Liver (tissue), 9 donors: ENCODE data around the gene GSPT1. TPM values are rescaled to one million over a fixed set of nuclear protein-coding genes. Genes with fewer than 3 reads are reported as not detected.
"Not testable (repeated sequence)": the region's sequence is repeated elsewhere in the genome, so short reads cannot be mapped to it uniquely, and the experiment has no call there.

Experiments
- DNase-seq: peaks from one replicate; pipeline ENCODE4 v3.0.0-alpha.2; 2017; ENCODE audit warnings: low spot score
- H3K27ac ChIP-seq, 2 donors: one replicate each; pipeline ENCODE4 v1.7.0; 2013; ENCODE audit warnings: inconsistent platforms in 2 of 2, low read length in 2 of 2, control low read depth in 1 of 2, low read depth in 1 of 2, mild to moderate bottlenecking in 1 of 2
- H3K27me3 ChIP-seq, 4 donors: one replicate each; pipeline versions ENCODE4 v1.6.1 to v1.7.0; 2013; ENCODE audit warnings: low read length in 3 of 4, inconsistent platforms in 1 of 4, mild to moderate bottlenecking in 1 of 4, moderate library complexity in 1 of 4; ENCODE audit not compliant: control insufficient read depth in 4 of 4, insufficient read depth in 4 of 4
- H3K36me3 ChIP-seq, 4 donors: one replicate each; pipeline versions ENCODE4 v1.6.1 to v1.7.0; 2013; ENCODE audit warnings: low read length in 3 of 4, mild to moderate bottlenecking in 3 of 4, low read depth in 1 of 4, moderate library complexity in 1 of 4; ENCODE audit not compliant: control insufficient read depth in 4 of 4, insufficient read depth in 3 of 4
- H3K4me1 ChIP-seq, 4 donors: one replicate each; pipeline versions ENCODE4 v1.6.1 to v1.7.0; 2013; ENCODE audit warnings: low read length in 3 of 4, mild to moderate bottlenecking in 3 of 4, moderate library complexity in 1 of 4; ENCODE audit not compliant: control insufficient read depth in 4 of 4, insufficient read depth in 4 of 4
- H3K4me3 ChIP-seq, 3 donors: one replicate each; pipeline versions ENCODE4 v1.6.1 to v1.7.0; 2013; ENCODE audit warnings: low read length in 3 of 3, control low read depth in 1 of 3, low read depth in 1 of 3, mild to moderate bottlenecking in 1 of 3
- H3K9ac ChIP-seq, 2 donors: one replicate each; pipeline ENCODE4 v1.7.0; 2013; ENCODE audit warnings: low read length in 2 of 2, mild to moderate bottlenecking in 2 of 2, moderate library complexity in 2 of 2, control low read depth in 1 of 2, low read depth in 1 of 2
- H3K9me3 ChIP-seq, 4 donors: one replicate each; pipeline versions ENCODE4 v1.6.1 to v1.7.0; 2013; ENCODE audit warnings: low read length in 3 of 4; ENCODE audit not compliant: control insufficient read depth in 4 of 4
- ATF3 ChIP-seq: IDR thresholded peaks from 2 replicates; pipeline ENCODE4 v1.6.1; 2016; ENCODE audit warnings: antibody characterized with exemption
- EGR1 ChIP-seq, 2 donors: IDR thresholded peaks; 2 replicates each; pipeline ENCODE4 v1.6.1; 2016 to 2018; ENCODE audit warnings: antibody characterized with exemption in 2 of 2, low read depth in 2 of 2
- FOXA1 ChIP-seq: IDR thresholded peaks from 2 replicates; pipeline ENCODE4 v1.6.1; 2016; ENCODE audit warnings: antibody characterized with exemption
- FOXA2 ChIP-seq: IDR thresholded peaks from 2 replicates; pipeline ENCODE4 v1.6.1; 2016; ENCODE audit warnings: antibody characterized with exemption
- GABPA ChIP-seq, 2 donors: IDR thresholded peaks in 1 of 2; conservative IDR thresholded peaks in 1 of 2; 2 replicates each; pipeline ENCODE4 v1.6.1; 2016; ENCODE audit warnings: antibody characterized with exemption in 2 of 2, mild to moderate bottlenecking in 1 of 2, moderate library complexity in 1 of 2
- HNF4A ChIP-seq, 2 donors: conservative IDR thresholded peaks; 2 replicates each; pipeline ENCODE4 v1.6.1; 2016; ENCODE audit warnings: antibody characterized with exemption in 2 of 2, mild to moderate bottlenecking in 2 of 2
- HNF4G ChIP-seq: IDR thresholded peaks from 2 replicates; pipeline ENCODE4 v1.6.1; 2016; ENCODE audit warnings: antibody characterized with exemption
- JUND ChIP-seq, 2 donors: IDR thresholded peaks; 2 replicates each; pipeline ENCODE4 v1.6.1; 2016; ENCODE audit warnings: antibody characterized with exemption in 2 of 2
- NR2F2 ChIP-seq: IDR thresholded peaks from 2 replicates; pipeline ENCODE4 v1.6.1; 2016; ENCODE audit warnings: antibody characterized with exemption
- RAD21 ChIP-seq, 2 donors: IDR thresholded peaks; 2 replicates each; pipeline ENCODE4 v1.6.1; 2016; ENCODE audit warnings: antibody characterized with exemption in 2 of 2, mild to moderate bottlenecking in 2 of 2
- REST ChIP-seq: IDR thresholded peaks from 2 replicates; pipeline ENCODE4 v1.6.1; 2016; ENCODE audit warnings: antibody characterized with exemption, mild to moderate bottlenecking
- RXRA ChIP-seq, 2 donors: IDR thresholded peaks; 2 replicates each; pipeline ENCODE4 v1.6.1; 2017 to 2018; ENCODE audit warnings: antibody characterized with exemption in 2 of 2, mild to moderate bottlenecking in 1 of 2
- SP1 ChIP-seq: IDR thresholded peaks from 2 replicates; pipeline ENCODE4 v1.6.1; 2018; ENCODE audit warnings: antibody characterized with exemption, mild to moderate bottlenecking
- TAF1 ChIP-seq: conservative IDR thresholded peaks from 2 replicates; pipeline ENCODE4 v1.6.1; 2016; ENCODE audit warnings: antibody characterized with exemption, mild to moderate bottlenecking
- YY1 ChIP-seq: IDR thresholded peaks from 2 replicates; pipeline ENCODE4 v1.6.1; 2016; ENCODE audit warnings: antibody characterized with exemption, mild to moderate bottlenecking
- WGBS: extraction: QIAGEN DNeasy Blood & Tissue Kit; methylation state at CpG from one replicate; pipeline ENCODE4 v1.1.7; 2013; 5-methylcytosine and 5-hydroxymethylcytosine counted together
- polyA plus RNA-seq, 2 donors: library from polyadenylated mRNA; stranded (reverse) in 1 of 2; unstranded in 1 of 2; fragments of 200-250 nt in 1 of 2; fragments of >200 nt in 1 of 2; fragmentation: Nextera tagmentation in 1 of 2; extraction: Ambion mirVana in 1 of 2; gene quantifications; one replicate each; pipeline versions ENCODE4 v1.2.1 to v1.2.3, GENCODE V29; 2013 to 2015
- total RNA-seq, 2 donors: library from RNA; depleted of rRNA; stranded (reverse); fragments of >200 nt; gene quantifications; one replicate each; pipeline ENCODE4 v1.2.3, GENCODE V29; 2014
- TF ChIP-seq, protein P1 (sequence below): fragments of 150-350 bp; IDR thresholded peaks from 2 replicates; pipeline ENCODE4 v1.5.1; 2017; ENCODE audit warnings: improper control_type of control experiment, low read depth, low read length; ENCODE audit not compliant: missing input control
- TF ChIP-seq, protein P2 (sequence below): IDR thresholded peaks from 2 replicates; pipeline ENCODE4 v1.6.1; 2016; ENCODE audit warnings: antibody characterized with exemption
- donor health status: healthy.
- donor health status: healthy.
- donor health status: healthy.
- donor health status: healthy.
- donor health status: healthy.

GSPT1 gene
- total and polyA plus RNA-seq, 4 donors, result 24.2 to 67.6 (median 41.9) TPM

DNA sequence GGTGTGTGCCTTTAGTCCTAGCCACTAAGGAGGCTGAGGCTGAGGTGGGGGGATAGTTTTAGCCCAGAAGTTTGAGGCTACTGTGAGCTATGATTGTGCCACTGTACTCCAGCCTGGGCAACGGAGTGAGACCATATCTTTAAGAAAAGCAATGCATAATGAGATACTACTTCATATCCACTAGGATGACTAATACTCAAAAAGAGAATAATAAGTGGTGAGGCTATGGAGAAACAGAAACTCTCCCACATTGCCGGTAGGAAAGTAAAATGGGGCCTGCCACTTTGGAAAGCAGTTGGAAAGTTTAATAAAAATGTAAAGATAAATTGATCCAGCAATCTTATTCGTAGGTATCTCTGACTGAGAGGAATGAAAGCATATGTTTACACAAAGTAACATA is 30.7 kb upstream of the GSPT1 start:
- H3K9ac ChIP-seq, result no peak overlapping the region
- H3K4me1 ChIP-seq, result no peaks in the 10 kb centered on the region
- no peak overlapping the region for H3K4me3 ChIP-seq
- no peak for DNase-seq
- WGBS, result 88% methylated on average over 3 of the region's 3 CpGs
- H3K27ac ChIP-seq, result no peak overlapping the region
- TF ChIP-seq EGR1 (IDR thresholded peaks at IDR 0.05; ENCODE audit: low read depth in 2 of 2), result no peak
- TF ChIP-seq SP1, result no peak
- no peak for TF ChIP-seq NR2F2
- no peak for TF ChIP-seq HNF4A (conservative IDR thresholded peaks at IDR 0.05)
- TF ChIP-seq FOXA2, result no peak
- TF ChIP-seq ATF3, result no peak
- TF ChIP-seq RAD21 (IDR thresholded peaks at IDR 0.05), result no peak
- no peak for TF ChIP-seq HNF4G
- no peak for TF ChIP-seq REST
- TF ChIP-seq, protein P1, sequence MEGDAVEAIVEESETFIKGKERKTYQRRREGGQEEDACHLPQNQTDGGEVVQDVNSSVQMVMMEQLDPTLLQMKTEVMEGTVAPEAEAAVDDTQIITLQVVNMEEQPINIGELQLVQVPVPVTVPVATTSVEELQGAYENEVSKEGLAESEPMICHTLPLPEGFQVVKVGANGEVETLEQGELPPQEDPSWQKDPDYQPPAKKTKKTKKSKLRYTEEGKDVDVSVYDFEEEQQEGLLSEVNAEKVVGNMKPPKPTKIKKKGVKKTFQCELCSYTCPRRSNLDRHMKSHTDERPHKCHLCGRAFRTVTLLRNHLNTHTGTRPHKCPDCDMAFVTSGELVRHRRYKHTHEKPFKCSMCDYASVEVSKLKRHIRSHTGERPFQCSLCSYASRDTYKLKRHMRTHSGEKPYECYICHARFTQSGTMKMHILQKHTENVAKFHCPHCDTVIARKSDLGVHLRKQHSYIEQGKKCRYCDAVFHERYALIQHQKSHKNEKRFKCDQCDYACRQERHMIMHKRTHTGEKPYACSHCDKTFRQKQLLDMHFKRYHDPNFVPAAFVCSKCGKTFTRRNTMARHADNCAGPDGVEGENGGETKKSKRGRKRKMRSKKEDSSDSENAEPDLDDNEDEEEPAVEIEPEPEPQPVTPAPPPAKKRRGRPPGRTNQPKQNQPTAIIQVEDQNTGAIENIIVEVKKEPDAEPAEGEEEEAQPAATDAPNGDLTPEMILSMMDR, result no peak
- TF ChIP-seq GABPA (IDR thresholded peaks at IDR 0.05 in 1 of 2, conservative IDR thresholded peaks at IDR 0.05 in 1 of 2), result no peak
- no peak for TF ChIP-seq FOXA1
- no peak for TF ChIP-seq YY1
- TF ChIP-seq RXRA (IDR thresholded peaks at IDR 0.05), result no peak
- TF ChIP-seq, protein P2, sequence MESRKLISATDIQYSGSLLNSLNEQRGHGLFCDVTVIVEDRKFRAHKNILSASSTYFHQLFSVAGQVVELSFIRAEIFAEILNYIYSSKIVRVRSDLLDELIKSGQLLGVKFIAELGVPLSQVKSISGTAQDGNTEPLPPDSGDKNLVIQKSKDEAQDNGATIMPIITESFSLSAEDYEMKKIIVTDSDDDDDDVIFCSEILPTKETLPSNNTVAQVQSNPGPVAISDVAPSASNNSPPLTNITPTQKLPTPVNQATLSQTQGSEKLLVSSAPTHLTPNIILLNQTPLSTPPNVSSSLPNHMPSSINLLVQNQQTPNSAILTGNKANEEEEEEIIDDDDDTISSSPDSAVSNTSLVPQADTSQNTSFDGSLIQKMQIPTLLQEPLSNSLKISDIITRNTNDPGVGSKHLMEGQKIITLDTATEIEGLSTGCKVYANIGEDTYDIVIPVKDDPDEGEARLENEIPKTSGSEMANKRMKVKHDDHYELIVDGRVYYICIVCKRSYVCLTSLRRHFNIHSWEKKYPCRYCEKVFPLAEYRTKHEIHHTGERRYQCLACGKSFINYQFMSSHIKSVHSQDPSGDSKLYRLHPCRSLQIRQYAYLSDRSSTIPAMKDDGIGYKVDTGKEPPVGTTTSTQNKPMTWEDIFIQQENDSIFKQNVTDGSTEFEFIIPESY, result no peak
- TF ChIP-seq JUND (IDR thresholded peaks at IDR 0.05), result no peak
- no peak for TF ChIP-seq TAF1
- no peaks in the 10 kb centered on the region for H3K9me3 ChIP-seq
- no peaks in the 10 kb centered on the region for H3K36me3 ChIP-seq
- H3K27me3 ChIP-seq, result no peaks in the 10 kb centered on the region

GRCh38 chr16:11941945-11942344 is 26.2 kb upstream of the GSPT1 start, which contains the start of gene NPIPB2:
Gene NPIPB2, minus strand, starts transcription at chr16:11942045. Its CDS starts 0 bp downstream, at chr16:11942045.
- not testable (repeated sequence) for H3K4me1 ChIP-seq, H3K4me3 ChIP-seq, H3K9me3 ChIP-seq, H3K9ac ChIP-seq, H3K27ac ChIP-seq, H3K27me3 ChIP-seq, DNase-seq, H3K36me3 ChIP-seq
- WGBS, result 97% methylated on average over 3 of the region's 4 CpGs

DNA sequence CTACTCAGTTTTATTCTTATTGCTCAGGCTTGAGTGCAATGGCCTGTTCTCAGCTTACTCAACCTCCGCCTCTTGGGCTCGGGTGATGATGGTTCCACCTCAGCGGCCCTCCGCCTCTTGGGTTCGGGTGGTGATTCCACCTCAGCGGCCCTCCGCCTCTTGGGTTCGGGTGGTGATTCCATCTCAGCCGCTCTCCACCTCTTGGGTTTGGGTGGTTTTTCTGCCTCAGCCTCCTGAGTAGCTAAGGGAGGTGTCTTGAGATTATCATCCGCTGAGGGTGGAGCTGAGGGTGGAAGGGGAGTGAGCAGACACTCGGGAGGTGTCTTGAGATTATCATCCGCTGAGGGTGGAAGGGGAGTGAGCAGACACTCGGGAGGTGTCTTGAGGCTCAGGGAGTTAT is 11.6 kb upstream of the GSPT1 start:
- not testable (repeated sequence) for H3K4me3 ChIP-seq, H3K27me3 ChIP-seq, H3K9ac ChIP-seq, H3K36me3 ChIP-seq, H3K27ac ChIP-seq, H3K4me1 ChIP-seq, H3K9me3 ChIP-seq
- peak; percentile 46 for DNase-seq
- WGBS, result 89% methylated on average over 13 of the region's 13 CpGs

DNA sequence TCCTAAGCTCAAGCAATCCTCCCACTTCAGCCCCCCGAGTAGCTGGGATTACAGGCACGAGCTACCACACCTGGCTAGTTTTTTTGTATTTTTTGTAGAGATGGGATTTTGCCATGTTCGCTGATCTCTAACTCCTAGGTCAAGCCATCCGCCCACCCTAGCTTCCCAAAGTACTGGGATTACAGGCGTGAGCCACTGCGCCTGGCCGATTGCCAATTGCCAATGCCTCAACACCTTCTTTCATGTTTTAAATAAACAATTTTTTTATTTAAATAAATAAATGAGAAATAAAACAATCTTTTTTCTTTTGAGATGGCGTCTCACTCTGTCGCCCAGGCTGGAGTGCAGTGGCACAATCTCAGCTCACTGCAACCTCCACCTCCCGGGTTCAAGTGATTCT is 8.3 kb upstream of the GSPT1 start:
- H3K9ac ChIP-seq, H3K4me3 ChIP-seq, DNase-seq, H3K9me3 ChIP-seq, H3K4me1 ChIP-seq, H3K27me3 ChIP-seq, H3K27ac ChIP-seq, H3K36me3 ChIP-seq: not testable (repeated sequence)
- WGBS, result 89% methylated on average over 10 of the region's 10 CpGs
